Measurements from ENCODE around the gene L3MBTL4.

DNA sequence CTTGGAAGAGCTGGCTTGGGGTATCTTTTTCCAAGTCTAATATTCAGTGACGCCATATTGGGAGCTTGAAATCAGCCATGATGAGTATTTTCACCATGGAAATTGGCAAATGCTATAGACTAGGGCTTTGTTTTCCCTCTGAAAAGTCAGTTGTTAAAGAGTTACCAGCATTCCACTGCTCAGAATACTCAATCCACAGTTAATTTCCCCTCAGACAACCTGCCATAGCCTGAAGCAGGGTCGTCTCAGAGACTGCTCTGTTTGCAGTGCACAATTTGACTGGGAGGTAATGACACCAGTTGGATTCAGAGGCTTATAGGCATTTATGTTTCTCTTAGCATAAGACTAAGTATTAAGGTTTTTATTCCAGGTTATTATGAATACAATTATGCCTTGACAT, 483.9 kb downstream of the L3MBTL4 start:
- TF ChIP-seq TAF1 (IDR thresholded peaks at IDR 0.05; ENCODE audit: low read depth, low read length): no peak
- TF ChIP-seq SPI1 (IDR thresholded peaks at IDR 0.05; ENCODE audit: low read depth, low read length): no peak
- TF ChIP-seq POLR2A (IDR thresholded peaks at IDR 0.05; ENCODE audit: low read depth, low read length): no peak

Data from GM12891 (cell line).